ENCODE results near the gene KCNA5. TPM values are rescaled to one million over a fixed set of nuclear protein-coding genes. Genes with fewer than 3 reads are reported as not detected.
A peak's percentile ranks its signal among the peaks of the same experiment; 100 is the strongest.

The KCNA5 gene
- total RNA-seq, 1 donor from 2014 or later = not detected

DNA sequence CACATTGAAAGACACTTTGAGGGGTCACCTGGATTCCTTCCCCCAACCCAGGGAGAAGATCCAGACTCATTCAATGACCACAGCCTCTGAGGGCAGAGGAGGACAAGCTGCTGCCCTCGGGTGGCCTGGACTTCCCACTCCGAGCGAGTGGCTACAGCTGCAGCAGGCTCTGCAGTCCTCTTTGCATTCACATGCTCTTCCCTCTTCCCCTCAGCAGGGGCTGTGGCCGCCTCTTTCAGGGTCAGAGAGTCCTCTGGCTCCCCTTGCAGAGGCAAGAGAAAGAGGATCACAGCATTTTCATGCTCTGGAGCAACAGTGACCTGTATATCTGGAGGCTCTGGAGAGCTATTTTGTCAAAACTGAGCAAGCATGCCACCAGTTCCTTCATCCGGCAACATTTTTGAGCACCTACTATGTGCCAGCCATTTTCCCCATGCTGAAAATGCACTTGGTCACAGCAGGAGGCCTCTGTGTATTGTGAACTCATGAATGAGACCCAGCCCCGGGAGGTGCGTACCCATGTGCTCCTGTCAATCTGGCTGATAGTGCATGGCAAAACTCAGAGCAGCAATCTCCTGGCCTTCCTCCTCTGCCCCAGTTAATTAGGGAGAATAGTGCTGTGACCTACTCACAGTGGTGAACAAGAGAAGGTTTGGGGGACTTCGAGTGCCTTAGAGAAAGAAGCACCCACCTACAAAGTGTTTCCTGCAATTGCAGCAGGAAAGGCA lies 42.9 kb upstream of the KCNA5 start:
- DNase-seq (ENCODE audit: extremely low spot score, unreplicated experiment) = no peak

DNA sequence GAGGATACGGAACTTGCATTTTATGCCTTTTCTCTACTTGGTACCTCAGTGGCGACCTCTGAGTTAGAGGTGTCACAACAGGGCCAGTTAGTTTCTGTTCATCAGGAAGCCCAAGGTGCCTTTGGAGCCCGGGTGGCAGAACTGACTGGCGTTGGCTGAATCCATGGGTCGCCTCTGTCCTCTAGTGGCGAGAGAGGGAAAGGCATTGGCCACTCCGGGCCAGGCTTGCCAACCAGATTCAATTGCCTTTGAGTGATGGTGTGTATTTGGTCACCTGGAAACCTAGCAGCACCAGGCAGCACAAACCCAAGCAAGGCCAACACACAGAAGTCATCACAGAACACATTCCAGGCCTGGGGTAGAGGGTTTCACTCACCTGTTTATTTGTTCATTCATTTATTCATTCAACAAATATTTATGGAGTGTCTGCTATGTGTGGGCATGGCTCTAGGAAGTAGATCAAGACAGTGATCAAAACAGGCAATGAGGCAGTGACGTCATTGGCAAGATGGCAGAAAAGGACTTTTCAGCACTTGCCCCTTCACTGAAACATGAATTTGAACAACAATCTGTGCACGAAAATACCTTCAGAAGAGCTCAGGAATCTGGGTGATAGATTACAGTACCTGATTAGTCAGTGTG lies 40.5 kb upstream of the KCNA5 start:
- TF ChIP-seq, protein P1, sequence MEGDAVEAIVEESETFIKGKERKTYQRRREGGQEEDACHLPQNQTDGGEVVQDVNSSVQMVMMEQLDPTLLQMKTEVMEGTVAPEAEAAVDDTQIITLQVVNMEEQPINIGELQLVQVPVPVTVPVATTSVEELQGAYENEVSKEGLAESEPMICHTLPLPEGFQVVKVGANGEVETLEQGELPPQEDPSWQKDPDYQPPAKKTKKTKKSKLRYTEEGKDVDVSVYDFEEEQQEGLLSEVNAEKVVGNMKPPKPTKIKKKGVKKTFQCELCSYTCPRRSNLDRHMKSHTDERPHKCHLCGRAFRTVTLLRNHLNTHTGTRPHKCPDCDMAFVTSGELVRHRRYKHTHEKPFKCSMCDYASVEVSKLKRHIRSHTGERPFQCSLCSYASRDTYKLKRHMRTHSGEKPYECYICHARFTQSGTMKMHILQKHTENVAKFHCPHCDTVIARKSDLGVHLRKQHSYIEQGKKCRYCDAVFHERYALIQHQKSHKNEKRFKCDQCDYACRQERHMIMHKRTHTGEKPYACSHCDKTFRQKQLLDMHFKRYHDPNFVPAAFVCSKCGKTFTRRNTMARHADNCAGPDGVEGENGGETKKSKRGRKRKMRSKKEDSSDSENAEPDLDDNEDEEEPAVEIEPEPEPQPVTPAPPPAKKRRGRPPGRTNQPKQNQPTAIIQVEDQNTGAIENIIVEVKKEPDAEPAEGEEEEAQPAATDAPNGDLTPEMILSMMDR (IDR thresholded peaks at IDR 0.05) = peak; percentile 91
- Mint-ChIP-seq H3K27me3 (ENCODE audit: unreplicated experiment) (peaks cover 26% of the 10 kb centered on the region), H3K27ac (ENCODE audit: unreplicated experiment) (no peak overlapping the region), H3K36me3 (ENCODE audit: unreplicated experiment) (no peaks in the 10 kb centered on the region), H3K4me3 (ENCODE audit: unreplicated experiment) (no peak overlapping the region), H3K9me3 (ENCODE audit: unreplicated experiment) (no peaks in the 10 kb centered on the region), H3K4me1 (ENCODE audit: unreplicated experiment) (peaks cover 3% of the 10 kb centered on the region)
- no peak for DNase-seq (ENCODE audit: extremely low spot score, unreplicated experiment)

More for the DNA sequence above, 42.9 kb upstream of the KCNA5 start:
- TF ChIP-seq, protein P1 (IDR thresholded peaks at IDR 0.05) = no peak
- no peak overlapping the region for H3K4me3 Mint-ChIP-seq (ENCODE audit: unreplicated experiment)
- H3K27ac Mint-ChIP-seq (ENCODE audit: unreplicated experiment) = no peak overlapping the region
- H3K4me1 Mint-ChIP-seq (ENCODE audit: unreplicated experiment) = peaks cover 7% of the 10 kb centered on the region
- no peaks in the 10 kb centered on the region for H3K36me3 Mint-ChIP-seq (ENCODE audit: unreplicated experiment)
- H3K27me3 Mint-ChIP-seq (ENCODE audit: unreplicated experiment) = peaks cover 19% of the 10 kb centered on the region
- no peaks in the 10 kb centered on the region for H3K9me3 Mint-ChIP-seq (ENCODE audit: unreplicated experiment)

DNA sequence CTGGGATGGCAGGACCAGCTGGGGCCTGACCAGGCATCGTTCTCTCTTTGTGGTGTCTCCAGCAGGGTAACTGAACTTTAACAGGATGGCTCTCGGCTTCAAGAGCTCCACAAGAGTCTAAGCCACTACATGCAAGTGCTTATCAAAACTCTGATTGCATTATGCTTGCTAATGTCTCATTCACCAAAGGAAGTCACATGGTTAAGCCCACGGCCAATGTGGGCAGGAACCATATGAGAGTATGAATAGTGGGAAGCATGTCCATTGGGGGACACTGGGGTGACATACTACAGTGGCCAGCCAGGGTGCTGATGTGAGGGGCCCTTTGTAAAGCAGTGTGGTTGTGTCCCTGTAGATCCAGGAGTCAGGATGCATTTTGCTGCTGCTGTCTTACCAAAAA lies 35.0 kb upstream of the KCNA5 start:
- Mint-ChIP-seq H3K36me3 (ENCODE audit: unreplicated experiment) (no peaks in the 10 kb centered on the region), H3K27ac (ENCODE audit: unreplicated experiment) (no peak overlapping the region), H3K4me3 (ENCODE audit: unreplicated experiment) (no peak overlapping the region), H3K27me3 (ENCODE audit: unreplicated experiment) (peaks cover 39% of the 10 kb centered on the region), H3K9me3 (ENCODE audit: unreplicated experiment) (no peaks in the 10 kb centered on the region), H3K4me1 (ENCODE audit: unreplicated experiment) (no peaks in the 10 kb centered on the region)
- DNase-seq (ENCODE audit: extremely low spot score, unreplicated experiment) = no peak
- TF ChIP-seq, protein P1 (IDR thresholded peaks at IDR 0.05) = no peak

DNA sequence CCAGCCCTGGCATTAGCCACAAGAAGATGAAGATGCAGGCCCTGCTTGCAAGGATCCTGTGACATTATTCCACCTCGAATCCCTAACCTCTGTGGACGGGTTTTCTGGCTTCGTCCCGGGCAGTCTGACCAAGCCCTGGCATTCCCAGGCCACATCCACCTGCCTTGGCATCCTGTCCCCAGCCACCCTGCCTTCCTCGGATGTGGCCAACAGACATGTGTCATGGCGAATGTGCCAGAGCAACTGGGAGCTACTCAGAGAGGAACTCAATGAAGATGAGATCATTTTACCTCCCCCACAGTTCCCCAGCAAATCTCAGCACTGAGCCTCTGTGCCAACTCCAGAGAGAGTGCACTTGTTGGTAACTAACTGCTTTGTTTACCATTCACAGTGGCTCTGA lies 33.5 kb upstream of the KCNA5 start:
- H3K27me3 Mint-ChIP-seq (ENCODE audit: unreplicated experiment) = peaks cover 37% of the 10 kb centered on the region
- H3K4me3 Mint-ChIP-seq (ENCODE audit: unreplicated experiment) = no peak overlapping the region
- DNase-seq (ENCODE audit: extremely low spot score, unreplicated experiment) = no peak
- H3K27ac Mint-ChIP-seq (ENCODE audit: unreplicated experiment) = no peak overlapping the region
- no peaks in the 10 kb centered on the region for H3K9me3 Mint-ChIP-seq (ENCODE audit: unreplicated experiment)
- no peaks in the 10 kb centered on the region for H3K4me1 Mint-ChIP-seq (ENCODE audit: unreplicated experiment)
- H3K36me3 Mint-ChIP-seq (ENCODE audit: unreplicated experiment) = no peaks in the 10 kb centered on the region
- TF ChIP-seq, protein P1 (IDR thresholded peaks at IDR 0.05) = no peak

DNA sequence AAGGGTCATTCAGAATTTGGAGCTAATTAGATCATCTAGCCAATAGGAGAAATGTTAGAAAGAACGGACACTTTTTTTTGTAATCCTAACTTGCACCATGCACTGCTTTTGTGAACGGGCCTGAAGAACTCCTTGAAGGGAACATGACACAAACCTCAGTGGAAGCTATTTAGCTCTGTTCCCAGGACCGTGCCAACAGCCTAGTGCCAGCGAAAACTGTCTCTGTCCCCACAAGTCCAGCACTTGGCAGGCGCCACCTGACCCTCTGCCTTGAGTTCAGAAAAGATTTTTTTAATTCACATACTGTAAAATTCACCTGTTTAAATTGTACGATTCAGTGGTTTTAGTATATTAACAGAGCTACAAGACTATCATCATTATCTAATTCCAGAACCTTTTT lies 31.3 kb upstream of the KCNA5 start:
- H3K4me1 Mint-ChIP-seq (ENCODE audit: unreplicated experiment) = no peaks in the 10 kb centered on the region
- no peak overlapping the region for H3K27ac Mint-ChIP-seq (ENCODE audit: unreplicated experiment)
- no peak for DNase-seq (ENCODE audit: extremely low spot score, unreplicated experiment)
- H3K36me3 Mint-ChIP-seq (ENCODE audit: unreplicated experiment) = no peaks in the 10 kb centered on the region
- TF ChIP-seq, protein P1 (IDR thresholded peaks at IDR 0.05) = no peak
- H3K9me3 Mint-ChIP-seq (ENCODE audit: unreplicated experiment) = no peaks in the 10 kb centered on the region
- H3K27me3 Mint-ChIP-seq (ENCODE audit: unreplicated experiment) = peaks cover 29% of the 10 kb centered on the region
- H3K4me3 Mint-ChIP-seq (ENCODE audit: unreplicated experiment) = no peak overlapping the region

All from osteocyte (in vitro differentiated cells).